Heart left ventricle (tissue), 16 donors: ENCODE data around the gene TMEM255A. TPM values are rescaled to one million over a fixed set of nuclear protein-coding genes. Genes with fewer than 3 reads are reported as not detected.

Source experiments
- ATAC-seq, 4 donors: fragments of 200-7000 bp; cut with Tn5 transposase; one replicate each; pipeline ENCODE4 v1.9.1; 2020 to 2022; ENCODE audit warnings: moderate library complexity in 4 of 4, mild to moderate bottlenecking in 3 of 4, moderate number of reproducible peaks in 1 of 4
- DNase-seq, 5 donors: peaks; one replicate each; pipeline ENCODE4 v3.0.0-alpha.2; 2020
- H3K27ac ChIP-seq, 12 donors: fragments of 200-600 bp; sonication (generic) in 4 of 12; one replicate each; pipeline versions ENCODE4 v1.5.0 to v1.8.0; 2016 to 2022; ENCODE audit warnings: mild to moderate bottlenecking in 2 of 12
- H3K27me3 ChIP-seq, 9 donors: fragments of 200-600 bp; sonication (generic) in 2 of 9; one replicate each; pipeline versions ENCODE4 v1.5.1 to v1.8.0; 2016 to 2022; ENCODE audit warnings: mild to moderate bottlenecking in 3 of 9
- H3K36me3 ChIP-seq, 9 donors: fragments of 200-600 bp; sonication (generic) in 2 of 9; one replicate each; pipeline versions ENCODE4 v1.5.0 to v1.8.0; 2018 to 2022; ENCODE audit warnings: mild to moderate bottlenecking in 2 of 9
- H3K4me1 ChIP-seq, 12 donors: fragments of 200-600 bp; sonication (generic) in 4 of 12; one replicate each; pipeline versions ENCODE4 v1.5.0 to v1.8.0; 2016 to 2022; ENCODE audit warnings: mild to moderate bottlenecking in 3 of 12
- H3K4me3 ChIP-seq, 12 donors: fragments of 200-600 bp; sonication (generic) in 4 of 12; one replicate each; pipeline versions ENCODE4 v1.5.0 to v1.8.0; 2017 to 2022; ENCODE audit warnings: mild to moderate bottlenecking in 9 of 12, moderate library complexity in 4 of 12
- H3K9me3 ChIP-seq, 12 donors: fragments of 200-600 bp; sonication (generic) in 4 of 12; one replicate each; pipeline versions ENCODE4 v1.5.0 to v1.8.0; 2016 to 2022; ENCODE audit warnings: mild to moderate bottlenecking in 1 of 12
- CTCF ChIP-seq, 12 donors: fragments of 200-600 bp; sonication (generic) in 4 of 12; IDR thresholded peaks; one replicate each; pipeline versions ENCODE4 v1.5.0 to v1.8.0; 2018 to 2022; ENCODE audit warnings: antibody characterized with exemption in 12 of 12, mild to moderate bottlenecking in 5 of 12
- POLR2A ChIP-seq, 2 donors: fragments of 450-650 bp; IDR thresholded peaks; one replicate each; pipeline ENCODE4 v1.6.1; 2017; ENCODE audit warnings: antibody characterized with exemption in 2 of 2, mild to moderate bottlenecking in 2 of 2, moderate library complexity in 2 of 2
- WGBS, 4 donors: extraction: QIAGEN DNeasy Blood & Tissue Kit in 2 of 4; methylation state at CpG; one replicate each; pipeline versions ENCODE4 v1.1.5 to v1.1.7; 2013 to 2018; 5-methylcytosine and 5-hydroxymethylcytosine counted together
- intact Hi-C, 10 donors: fragments of 100-400 bp; cut with DNase I; formaldehyde crosslinking; loops; one replicate each; pipeline versions ENCODE4 v1.11.1 to v1.14.2; 2022
- polyA plus RNA-seq, 2 donors: library from polyadenylated mRNA; stranded (reverse); fragments of 200-250 nt; gene quantifications; one replicate each; pipeline ENCODE4 v1.2.3, GENCODE V29; 2013
- total RNA-seq, 9 donors: library from RNA; depleted of rRNA in 2 of 9; stranded (reverse); fragments of >200 nt in 2 of 9; fragmentation: NEBNext Ultra II Directional in 3 of 9; extraction: Animal tissue kit (Norgen Biotek cat#: 25700) in 3 of 9; gene quantifications; one replicate each; pipeline versions ENCODE4 v1.1.0 to v1.2.4, GENCODE V29; 2016 to 2023
- donor health status: ischemic (EF 13 %, LVEDD 7.1; RV severe dilation, severe dysfunction).
- donor health status: healthy with polysubstance abuse.
- donor health status: DM: no; HTN: yes; CAD: no.
- donor health status: DM: no; HTN: no; CAD: no.
- donor health status: ischemic (EF 25% LVEDD 6.9; RV normal size, moderate dysfunction).
- donor health status: ischemic (EF 25% LVEDD 5.7; RV mildly dilated, moderate dysfunction).
- donor health status: healthy.
- donor health status: DM: yes; HTN: yes; CAD: no.
- donor health status: ischemic (EF 35%, LVEDD 5.7; RV mildly dilated, moderate dysfunction).
- donor health status: nonischemic (EF 11% LVEDD 7.7; RV severe dilation, severe dysfunction).
- donor health status: DM: yes; HTN: yes; CAD: no.
- donor health status: PGD.
- donor health status: ischemic (EF 29% LVEDD 5.4; RV normal size, mild dysfunction).
- donor health status: nonischemic (EF 23%, LVEDD 6.1; RV moderate dilation, normal function).

The TMEM255A gene
- total and polyA plus RNA-seq, 11 donors: 0.04 to 2.4 (median 0.28) TPM

GRCh38 chrX:120262859-120263708, 48.2 kb downstream of the TMEM255A start:
- ATAC-seq (no peak), DNase-seq (no peak)
- intact Hi-C loops: no loop called here
- Histone ChIP-seq H3K9me3 (no peaks in the 10 kb centered on the region), H3K36me3 (peaks cover 0 to 3% (median 0%) of the 10 kb centered on the region in 9 donors), H3K27ac (no peak overlapping the region), H3K4me1 (peaks cover 0 to 5% (median 0%) of the 10 kb centered on the region in 12 donors), H3K4me3 (no peak overlapping the region), H3K27me3 (peaks cover 0 to 5% (median 0%) of the 10 kb centered on the region in 9 donors)
- 66 to 87% (median 76%) methylated on average over 8 of the region's 8 CpGs for WGBS, 4 donors
- TF ChIP-seq POLR2A (IDR thresholded peaks at IDR 0.05): no peak
- no peak for TF ChIP-seq CTCF (IDR thresholded peaks at IDR 0.05)

GRCh38 chrX:120260369-120260768, 50.9 kb downstream of the TMEM255A start:
- 54 to 74% (median 64%) methylated on average over 3 of the region's 3 CpGs for WGBS, 4 donors

GRCh38 chrX:120253784-120254183, 57.5 kb downstream of the TMEM255A start:
- WGBS, 4 donors: 79 to 86% (median 83%) methylated on average over 6 of the region's 6 CpGs
- DNase-seq (no peak), ATAC-seq (no peak)
- intact Hi-C loops: loop anchor here in 4 of 10 donors (5.0 to 10.0 kb wide), 5 partner anchors 49 to 219 kb away; partner anchors contain the start of gene LAMP2 (in 1 of the 4)
- H3K9me3 ChIP-seq: no peaks in the 10 kb centered on the region
- H3K36me3 ChIP-seq: peaks cover 0 to 43% (median 18%) of the 10 kb centered on the region in 9 donors
- H3K4me3 ChIP-seq: no peak overlapping the region
- H3K27ac ChIP-seq: no peak overlapping the region
- TF ChIP-seq POLR2A (IDR thresholded peaks at IDR 0.05): no peak
- H3K4me1 ChIP-seq: peaks cover 0 to 14% (median 0%) of the 10 kb centered on the region in 12 donors
- no peaks in the 10 kb centered on the region for H3K27me3 ChIP-seq

More at GRCh38 chrX:120260369-120260768, 50.9 kb downstream of the TMEM255A start:
- Histone ChIP-seq H3K9me3 (no peaks in the 10 kb centered on the region), H3K36me3 (peaks cover 0 to 21% (median 1%) of the 10 kb centered on the region in 9 donors), H3K4me1 (peaks cover 0 to 5% (median 0%) of the 10 kb centered on the region in 12 donors), H3K27ac (no peak overlapping the region), H3K4me3 (no peak overlapping the region), H3K27me3 (peaks cover 0 to 5% (median 0%) of the 10 kb centered on the region in 9 donors)
- ATAC-seq (no peak), DNase-seq (no peak)
- intact Hi-C loops: no loop called here
- TF ChIP-seq POLR2A (IDR thresholded peaks at IDR 0.05) (no peak), CTCF (IDR thresholded peaks at IDR 0.05) (no peak)

GRCh38 chrX:120251471-120252011, 59.7 kb downstream of the TMEM255A start:
- intact Hi-C loops: loop anchor here in 4 of 10 donors (5.0 to 10.0 kb wide), 5 partner anchors 51 to 221 kb away; partner anchors contain the start of gene LAMP2 (in 1 of the 4)
- DNase-seq: peak in 3 of 5 donors; percentile 16 to 29 (median 25)
- H3K4me1 ChIP-seq: peaks cover 0 to 14% (median 0%) of the 10 kb centered on the region in 12 donors
- no peaks in the 10 kb centered on the region for H3K9me3 ChIP-seq
- peak overlapping the region; percentile 50 to 95 (median 72) for H3K4me3 ChIP-seq
- no peak for TF ChIP-seq CTCF (IDR thresholded peaks at IDR 0.05)
- no peak for TF ChIP-seq POLR2A (IDR thresholded peaks at IDR 0.05)
- peaks cover 0 to 29% (median 14%) of the 10 kb centered on the region in 9 donors for H3K36me3 ChIP-seq
- 1 to 49% (median 21%) methylated on average over 28 of the region's 28 CpGs for WGBS, 4 donors
- H3K27me3 ChIP-seq: peaks cover 0 to 3% (median 0%) of the 10 kb centered on the region in 9 donors
- ATAC-seq: peak in 2 of 4 donors; percentile 25 to 59
- peak overlapping the region; percentile 55 to 94 (median 88) for H3K27ac ChIP-seq
